ENCODE results near the gene GIMAP6.

DNA sequence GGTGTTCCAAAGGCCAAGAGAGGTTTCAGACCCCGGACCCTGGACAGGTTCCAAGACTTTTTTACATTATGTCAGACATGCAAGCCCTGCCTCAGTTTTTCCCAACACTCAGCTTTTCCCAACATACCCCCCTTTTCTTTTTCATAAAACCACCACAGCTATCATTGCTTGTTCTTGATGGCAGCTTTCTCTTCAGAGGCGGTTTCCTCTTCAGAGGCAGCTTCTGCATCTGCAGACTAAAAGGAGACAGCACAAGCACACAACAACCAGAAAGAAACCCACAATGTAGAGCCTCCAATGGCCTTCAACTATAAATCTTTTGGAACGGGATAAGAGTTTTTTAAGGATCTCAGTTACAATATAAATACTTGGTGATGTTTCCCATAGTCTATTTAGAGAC is 19.3 kb downstream of the GIMAP6 start:
- TF ChIP-seq ZNF8 (CRISPR knock-in tag; IDR thresholded peaks at IDR 0.05) (no peak), ZFP30 (CRISPR knock-in tag; IDR thresholded peaks at IDR 0.05) (no peak), PPARA (CRISPR knock-in tag; IDR thresholded peaks at IDR 0.05; ENCODE audit: borderline replicate concordance) (no peak), ZNF565 (CRISPR knock-in tag; conservative IDR thresholded peaks at IDR 0.05; ENCODE audit: low read depth) (no peak), GLIS3 (CRISPR knock-in tag; IDR thresholded peaks at IDR 0.05) (no peak), ESRRG (CRISPR knock-in tag; IDR thresholded peaks at IDR 0.05) (no peak), ZFP3 (CRISPR knock-in tag; IDR thresholded peaks at IDR 0.05) (no peak), TCF4 (CRISPR knock-in tag; IDR thresholded peaks at IDR 0.05; ENCODE audit: borderline replicate concordance) (no peak)
- TF ChIP-seq, protein P1, sequence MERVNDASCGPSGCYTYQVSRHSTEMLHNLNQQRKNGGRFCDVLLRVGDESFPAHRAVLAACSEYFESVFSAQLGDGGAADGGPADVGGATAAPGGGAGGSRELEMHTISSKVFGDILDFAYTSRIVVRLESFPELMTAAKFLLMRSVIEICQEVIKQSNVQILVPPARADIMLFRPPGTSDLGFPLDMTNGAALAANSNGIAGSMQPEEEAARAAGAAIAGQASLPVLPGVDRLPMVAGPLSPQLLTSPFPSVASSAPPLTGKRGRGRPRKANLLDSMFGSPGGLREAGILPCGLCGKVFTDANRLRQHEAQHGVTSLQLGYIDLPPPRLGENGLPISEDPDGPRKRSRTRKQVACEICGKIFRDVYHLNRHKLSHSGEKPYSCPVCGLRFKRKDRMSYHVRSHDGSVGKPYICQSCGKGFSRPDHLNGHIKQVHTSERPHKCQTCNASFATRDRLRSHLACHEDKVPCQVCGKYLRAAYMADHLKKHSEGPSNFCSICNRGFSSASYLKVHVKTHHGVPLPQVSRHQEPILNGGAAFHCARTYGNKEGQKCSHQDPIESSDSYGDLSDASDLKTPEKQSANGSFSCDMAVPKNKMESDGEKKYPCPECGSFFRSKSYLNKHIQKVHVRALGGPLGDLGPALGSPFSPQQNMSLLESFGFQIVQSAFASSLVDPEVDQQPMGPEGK (CRISPR knock-in tag; IDR thresholded peaks at IDR 0.05; ENCODE audit: borderline replicate concordance), result no peak
- TF ChIP-seq, protein P2, sequence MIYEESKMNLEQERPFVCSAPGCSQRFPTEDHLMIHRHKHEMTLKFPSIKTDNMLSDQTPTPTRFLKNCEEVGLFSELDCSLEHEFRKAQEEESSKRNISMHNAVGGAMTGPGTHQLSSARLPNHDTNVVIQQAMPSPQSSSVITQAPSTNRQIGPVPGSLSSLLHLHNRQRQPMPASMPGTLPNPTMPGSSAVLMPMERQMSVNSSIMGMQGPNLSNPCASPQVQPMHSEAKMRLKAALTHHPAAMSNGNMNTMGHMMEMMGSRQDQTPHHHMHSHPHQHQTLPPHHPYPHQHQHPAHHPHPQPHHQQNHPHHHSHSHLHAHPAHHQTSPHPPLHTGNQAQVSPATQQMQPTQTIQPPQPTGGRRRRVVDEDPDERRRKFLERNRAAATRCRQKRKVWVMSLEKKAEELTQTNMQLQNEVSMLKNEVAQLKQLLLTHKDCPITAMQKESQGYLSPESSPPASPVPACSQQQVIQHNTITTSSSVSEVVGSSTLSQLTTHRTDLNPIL (CRISPR knock-in tag; IDR thresholded peaks at IDR 0.05; ENCODE audit: low read depth), result no peak
- TF ChIP-seq, protein P3, sequence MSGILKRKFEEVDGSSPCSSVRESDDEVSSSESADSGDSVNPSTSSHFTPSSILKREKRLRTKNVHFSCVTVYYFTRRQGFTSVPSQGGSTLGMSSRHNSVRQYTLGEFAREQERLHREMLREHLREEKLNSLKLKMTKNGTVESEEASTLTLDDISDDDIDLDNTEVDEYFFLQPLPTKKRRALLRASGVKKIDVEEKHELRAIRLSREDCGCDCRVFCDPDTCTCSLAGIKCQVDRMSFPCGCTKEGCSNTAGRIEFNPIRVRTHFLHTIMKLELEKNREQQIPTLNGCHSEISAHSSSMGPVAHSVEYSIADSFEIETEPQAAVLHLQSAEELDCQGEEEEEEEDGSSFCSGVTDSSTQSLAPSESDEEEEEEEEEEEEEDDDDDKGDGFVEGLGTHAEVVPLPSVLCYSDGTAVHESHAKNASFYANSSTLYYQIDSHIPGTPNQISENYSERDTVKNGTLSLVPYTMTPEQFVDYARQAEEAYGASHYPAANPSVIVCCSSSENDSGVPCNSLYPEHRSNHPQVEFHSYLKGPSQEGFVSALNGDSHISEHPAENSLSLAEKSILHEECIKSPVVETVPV (CRISPR knock-in tag; IDR thresholded peaks at IDR 0.05), result no peak
